ENCODE data around the gene IRX2. TPM values are rescaled to one million over a fixed set of nuclear protein-coding genes. Genes with fewer than 3 reads are reported as not detected.
A peak's percentile ranks its signal among the peaks of the same experiment; 100 is the strongest.

The IRX2 gene
- total RNA-seq = under 1 TPM in 1 of 2 donors, not detected in 1; 0.83 TPM

- no peak for TF ChIP-seq CTCF (IDR thresholded peaks at IDR 0.05)
- peak; percentile 67 for DNase-seq (ENCODE audit: low spot score)
- Histone ChIP-seq H3K4me3 (peak within 1 kb of the TSS; percentile 21 to 48), H3K36me3 (no peaks in the 10 kb centered on the region), H3K4me1 (peaks cover 0 to 61% of the 10 kb centered on the region in 2 donors), H3K9me3 (no peaks in the 10 kb centered on the region), H3K27ac (peak within 1 kb of the TSS in 1 of 2 donors; percentile 41), H3K27me3 (peaks cover 22 to 71% of the 10 kb centered on the region in 2 donors)
These were observed at the start of gene IRX2 for GRCh38 chr5:2751592-2752021. IRX2 (minus strand) TSS chr5:2751677; CDS start chr5:2751413, 264 bp downstream.

- Histone ChIP-seq H3K4me3 (no peak overlapping the region), H3K27ac (no peak overlapping the region), H3K36me3 (no peaks in the 10 kb centered on the region), H3K9me3 (no peaks in the 10 kb centered on the region), H3K27me3 (no peaks in the 10 kb centered on the region), H3K4me1 (no peaks in the 10 kb centered on the region)
- no peak for TF ChIP-seq CTCF (IDR thresholded peaks at IDR 0.05)
- no peak for DNase-seq (ENCODE audit: low spot score)
These were observed 48.6 kb upstream of the IRX2 start for GRCh38 chr5:2800035-2800434.

GRCh38 chr5:2797981-2798380 is 46.5 kb upstream of the IRX2 start:
- Histone ChIP-seq H3K27me3 (no peaks in the 10 kb centered on the region), H3K27ac (no peak overlapping the region), H3K4me3 (no peak overlapping the region), H3K4me1 (no peaks in the 10 kb centered on the region), H3K36me3 (no peaks in the 10 kb centered on the region), H3K9me3 (peaks cover 0 to 15% of the 10 kb centered on the region in 2 donors)
- TF ChIP-seq CTCF (IDR thresholded peaks at IDR 0.05) = no peak
- no peak for DNase-seq (ENCODE audit: low spot score)

- Histone ChIP-seq H3K9me3 (peaks cover 0 to 17% of the 10 kb centered on the region in 2 donors), H3K36me3 (no peaks in the 10 kb centered on the region), H3K27me3 (no peaks in the 10 kb centered on the region), H3K27ac (no peak overlapping the region), H3K4me1 (no peaks in the 10 kb centered on the region), H3K4me3 (no peak overlapping the region)
- TF ChIP-seq CTCF (IDR thresholded peaks at IDR 0.05) = no peak
- DNase-seq (ENCODE audit: low spot score) = no peak
These were observed 45.7 kb upstream of the IRX2 start for GRCh38 chr5:2797160-2797559.

GRCh38 chr5:2783223-2783622 is 31.7 kb upstream of the IRX2 start:
- no peak for DNase-seq (ENCODE audit: low spot score)
- Histone ChIP-seq H3K27ac (no peak overlapping the region), H3K27me3 (no peaks in the 10 kb centered on the region), H3K4me3 (no peak overlapping the region), H3K36me3 (no peaks in the 10 kb centered on the region), H3K9me3 (peaks cover 0 to 15% of the 10 kb centered on the region in 2 donors), H3K4me1 (no peaks in the 10 kb centered on the region)
- no peak for TF ChIP-seq CTCF (IDR thresholded peaks at IDR 0.05)

- H3K4me1 ChIP-seq = no peaks in the 10 kb centered on the region
- H3K27me3 ChIP-seq = no peaks in the 10 kb centered on the region
- H3K27ac ChIP-seq = no peak overlapping the region
- DNase-seq (ENCODE audit: low spot score) = no peak
- no peak overlapping the region for H3K4me3 ChIP-seq
- H3K36me3 ChIP-seq = no peaks in the 10 kb centered on the region
- peaks cover 0 to 15% of the 10 kb centered on the region in 2 donors for H3K9me3 ChIP-seq
- TF ChIP-seq CTCF (IDR thresholded peaks at IDR 0.05) = no peak
These were observed 31.2 kb upstream of the IRX2 start for GRCh38 chr5:2782658-2783057.

Data from right atrium auricular region (tissue), 2 donors.